ENCODE data around the gene HDAC11. TPM values are rescaled to one million over a fixed set of nuclear protein-coding genes. Genes with fewer than 3 reads are reported as not detected.
A peak's percentile ranks its signal among the peaks of the same experiment; 100 is the strongest.

The HDAC11 gene
- total RNA-seq, 1 donor from 2014 or later: 15.2 TPM

- peaks cover 57% of the 10 kb centered on the region for H3K4me1 Mint-ChIP-seq (ENCODE audit: low read depth)
Observed at GRCh38 chr3:13516760-13517135, 36.6 kb downstream of the HDAC11 start.

GRCh38 chr3:13517253-13517977, 37.3 kb downstream of the HDAC11 start:
- no peak overlapping the region for H3K27ac Mint-ChIP-seq (ENCODE audit: unreplicated experiment)
- peaks cover 57% of the 10 kb centered on the region for H3K4me1 Mint-ChIP-seq (ENCODE audit: low read depth)
- no peak overlapping the region for H3K4me3 Mint-ChIP-seq (ENCODE audit: unreplicated experiment)
- no peaks in the 10 kb centered on the region for H3K36me3 Mint-ChIP-seq (ENCODE audit: low read depth)
- no peaks in the 10 kb centered on the region for H3K27me3 Mint-ChIP-seq (ENCODE audit: low read depth)
- H3K9me3 Mint-ChIP-seq (ENCODE audit: low read depth): peaks cover 3% of the 10 kb centered on the region
- peak; percentile 85 for DNase-seq (ENCODE audit: low spot score)
- TF ChIP-seq, protein P1, sequence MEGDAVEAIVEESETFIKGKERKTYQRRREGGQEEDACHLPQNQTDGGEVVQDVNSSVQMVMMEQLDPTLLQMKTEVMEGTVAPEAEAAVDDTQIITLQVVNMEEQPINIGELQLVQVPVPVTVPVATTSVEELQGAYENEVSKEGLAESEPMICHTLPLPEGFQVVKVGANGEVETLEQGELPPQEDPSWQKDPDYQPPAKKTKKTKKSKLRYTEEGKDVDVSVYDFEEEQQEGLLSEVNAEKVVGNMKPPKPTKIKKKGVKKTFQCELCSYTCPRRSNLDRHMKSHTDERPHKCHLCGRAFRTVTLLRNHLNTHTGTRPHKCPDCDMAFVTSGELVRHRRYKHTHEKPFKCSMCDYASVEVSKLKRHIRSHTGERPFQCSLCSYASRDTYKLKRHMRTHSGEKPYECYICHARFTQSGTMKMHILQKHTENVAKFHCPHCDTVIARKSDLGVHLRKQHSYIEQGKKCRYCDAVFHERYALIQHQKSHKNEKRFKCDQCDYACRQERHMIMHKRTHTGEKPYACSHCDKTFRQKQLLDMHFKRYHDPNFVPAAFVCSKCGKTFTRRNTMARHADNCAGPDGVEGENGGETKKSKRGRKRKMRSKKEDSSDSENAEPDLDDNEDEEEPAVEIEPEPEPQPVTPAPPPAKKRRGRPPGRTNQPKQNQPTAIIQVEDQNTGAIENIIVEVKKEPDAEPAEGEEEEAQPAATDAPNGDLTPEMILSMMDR (IDR thresholded peaks at IDR 0.05): no peak

More at GRCh38 chr3:13516760-13517135, 36.6 kb downstream of the HDAC11 start:
- peaks cover 3% of the 10 kb centered on the region for H3K9me3 Mint-ChIP-seq (ENCODE audit: low read depth)
- no peak overlapping the region for H3K4me3 Mint-ChIP-seq (ENCODE audit: unreplicated experiment)
- no peak for DNase-seq (ENCODE audit: low spot score)
- no peaks in the 10 kb centered on the region for H3K27me3 Mint-ChIP-seq (ENCODE audit: low read depth)
- TF ChIP-seq, protein P1 (IDR thresholded peaks at IDR 0.05): no peak
- no peak overlapping the region for H3K27ac Mint-ChIP-seq (ENCODE audit: unreplicated experiment)
- no peaks in the 10 kb centered on the region for H3K36me3 Mint-ChIP-seq (ENCODE audit: low read depth)

DNA sequence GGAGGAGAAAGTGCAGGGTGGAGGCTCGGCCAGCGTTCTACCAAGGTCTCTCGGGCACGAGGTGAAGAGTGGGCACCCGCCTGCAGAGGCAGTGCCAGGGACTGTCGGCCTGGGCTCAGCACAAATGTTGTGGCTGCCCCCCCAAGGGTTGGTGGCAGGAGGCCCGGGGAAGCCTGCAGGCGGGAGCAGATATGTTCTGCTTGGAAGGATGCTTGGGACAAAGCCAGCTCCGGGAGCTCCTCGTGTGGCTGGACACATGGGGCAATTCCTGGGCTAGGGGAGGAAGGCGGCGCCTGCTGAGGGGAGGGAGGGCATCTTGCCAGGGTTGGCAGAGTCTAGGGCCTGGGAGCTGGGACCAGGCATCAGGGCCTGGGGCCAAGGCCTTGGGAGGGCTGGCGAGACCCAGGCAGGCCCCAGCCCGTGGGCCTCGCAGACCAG, 38.4 kb downstream of the HDAC11 start:
- peaks cover 52% of the 10 kb centered on the region for H3K4me1 Mint-ChIP-seq (ENCODE audit: low read depth)
- H3K4me3 Mint-ChIP-seq (ENCODE audit: unreplicated experiment): no peak overlapping the region
- no peaks in the 10 kb centered on the region for H3K36me3 Mint-ChIP-seq (ENCODE audit: low read depth)
- TF ChIP-seq, protein P1 (IDR thresholded peaks at IDR 0.05): peak; percentile 35
- peak overlapping the region; percentile 33 for H3K27ac Mint-ChIP-seq (ENCODE audit: unreplicated experiment)
- H3K27me3 Mint-ChIP-seq (ENCODE audit: low read depth): no peaks in the 10 kb centered on the region
- H3K9me3 Mint-ChIP-seq (ENCODE audit: low read depth): peaks cover 3% of the 10 kb centered on the region
- peak; percentile 96 for DNase-seq (ENCODE audit: low spot score)

DNA sequence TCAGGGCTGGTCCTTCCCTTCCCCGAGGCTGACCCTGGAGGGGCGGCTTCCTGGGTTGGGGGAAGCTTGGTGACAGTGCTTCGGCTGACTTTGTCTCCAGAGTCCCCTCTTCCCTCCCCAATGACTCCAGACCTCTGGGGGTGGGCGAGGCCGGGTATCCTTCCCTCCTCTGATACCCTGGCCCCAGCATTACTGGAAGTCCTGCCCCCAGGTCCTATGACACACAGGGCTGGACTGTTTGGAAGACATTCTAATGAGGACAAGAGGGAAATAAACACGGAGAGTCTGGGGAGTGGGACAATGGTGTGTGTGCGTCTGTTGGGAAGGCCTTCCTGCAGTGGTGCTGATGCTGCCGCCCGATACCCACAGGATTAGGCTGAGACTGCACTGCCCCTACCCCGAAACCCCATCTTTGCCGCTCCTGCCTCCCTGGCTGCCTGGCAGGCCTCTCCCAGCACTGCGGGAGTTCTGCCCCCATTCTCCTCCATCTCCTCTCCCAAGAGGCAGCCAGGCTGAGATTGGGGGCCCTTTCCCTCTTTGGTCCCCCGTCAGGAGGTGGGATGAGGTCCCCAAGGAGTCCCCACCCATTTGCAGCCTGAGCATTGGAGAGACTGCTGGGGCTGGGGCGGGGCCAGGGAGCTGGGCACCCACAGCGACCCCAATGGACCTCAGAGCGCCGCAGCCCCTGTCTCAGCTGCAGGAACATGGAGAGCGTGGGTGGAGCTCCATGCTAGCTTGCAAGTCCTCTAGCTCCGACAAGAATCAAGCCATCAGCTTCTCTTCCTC, 39.1 kb downstream of the HDAC11 start:
- Mint-ChIP-seq H3K27me3 (ENCODE audit: low read depth) (no peaks in the 10 kb centered on the region), H3K27ac (ENCODE audit: unreplicated experiment) (peak overlapping the region; percentile 88), H3K36me3 (ENCODE audit: low read depth) (no peaks in the 10 kb centered on the region), H3K4me3 (ENCODE audit: unreplicated experiment) (no peak overlapping the region), H3K9me3 (ENCODE audit: low read depth) (peaks cover 3% of the 10 kb centered on the region), H3K4me1 (ENCODE audit: low read depth) (peaks cover 45% of the 10 kb centered on the region)
- DNase-seq (ENCODE audit: low spot score): no peak
- TF ChIP-seq, protein P1 (IDR thresholded peaks at IDR 0.05): no peak

DNA sequence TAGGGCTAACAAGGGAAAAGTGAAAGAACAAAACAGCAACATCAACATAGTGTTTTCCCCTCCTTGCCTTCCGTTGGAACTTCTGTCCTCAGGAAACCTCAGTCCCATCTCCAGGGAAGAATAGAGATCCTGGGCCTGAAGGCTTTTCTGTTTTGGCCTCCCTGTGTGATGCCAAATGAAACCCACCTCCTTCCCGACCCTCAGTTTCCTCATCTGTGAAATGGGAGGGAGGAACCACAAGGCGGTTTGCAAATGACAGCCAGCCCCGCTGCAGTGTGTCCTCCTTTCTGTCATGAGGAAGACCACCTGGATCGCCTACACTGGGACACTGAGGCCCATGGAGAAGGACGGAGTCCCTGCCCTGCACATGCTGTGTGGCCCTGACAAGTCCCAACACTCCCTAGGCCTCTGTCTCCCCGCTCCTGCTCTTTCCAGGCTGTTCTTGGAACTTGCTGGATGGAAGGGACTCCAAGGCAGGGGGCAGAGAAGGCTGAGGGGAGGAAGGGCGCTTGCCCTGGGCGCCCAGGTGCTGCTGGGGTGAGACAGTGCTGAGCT, 40.3 kb downstream of the HDAC11 start:
- Mint-ChIP-seq H3K4me1 (ENCODE audit: low read depth) (peaks cover 43% of the 10 kb centered on the region), H3K36me3 (ENCODE audit: low read depth) (no peaks in the 10 kb centered on the region), H3K4me3 (ENCODE audit: unreplicated experiment) (no peak overlapping the region), H3K27me3 (ENCODE audit: low read depth) (no peaks in the 10 kb centered on the region), H3K27ac (ENCODE audit: unreplicated experiment) (no peak overlapping the region), H3K9me3 (ENCODE audit: low read depth) (peaks cover 3% of the 10 kb centered on the region)
- TF ChIP-seq, protein P1 (IDR thresholded peaks at IDR 0.05): no peak
- no peak for DNase-seq (ENCODE audit: low spot score)

All from chondrocyte (in vitro differentiated cells).